KG1 (cell line): Measurements from ENCODE around the gene AKIRIN1.
"Not testable (repeated sequence)": the region's sequence is repeated elsewhere in the genome, so short reads cannot be mapped to it uniquely, and the experiment has no call there.

ENCODE experiments used
- DNase-seq: peaks from one replicate; lab custom pipeline; 2025; lab: John Stamatoyannopoulos, UW

Gene AKIRIN1

GRCh38 chr1:38990738-38991637, at the start of gene AKIRIN1:
TSS of gene AKIRIN1 (plus strand) at chr1:38991276. CDS start at chr1:38991381, 105 bp downstream.
- peak; percentile 82 for DNase-seq

GRCh38 chr1:38941527-38942019, 49.5 kb upstream of the AKIRIN1 start, which contains the start of gene RHBDL2:
TSS of gene RHBDL2 (minus strand) at chr1:38941830. CDS start at chr1:38919212, 22,618 bp downstream.
- no peak for DNase-seq

GRCh38 chr1:38942664-38943428, 48.2 kb upstream of the AKIRIN1 start:
- no peak for DNase-seq

GRCh38 chr1:38944547-38944946, 46.5 kb upstream of the AKIRIN1 start:
- no peak for DNase-seq

GRCh38 chr1:38950553-38950952, 40.5 kb upstream of the AKIRIN1 start:
- DNase-seq: no peak

GRCh38 chr1:38953433-38953860, 37.6 kb upstream of the AKIRIN1 start:
- DNase-seq: no peak

GRCh38 chr1:38958967-38959366, 32.1 kb upstream of the AKIRIN1 start:
- DNase-seq: no peak

- DNase-seq: no peak
Observed at GRCh38 chr1:38962113-38962512, 29.0 kb upstream of the AKIRIN1 start.

- DNase-seq: no peak
Observed at GRCh38 chr1:38962560-38962959, 28.5 kb upstream of the AKIRIN1 start.

- no peak for DNase-seq
Observed at GRCh38 chr1:38964140-38964548, 26.9 kb upstream of the AKIRIN1 start.

- DNase-seq: not testable (repeated sequence)
Observed at GRCh38 chr1:38973145-38973544, 17.9 kb upstream of the AKIRIN1 start.

GRCh38 chr1:38973659-38974437, 17.2 kb upstream of the AKIRIN1 start:
- DNase-seq: no peak

- DNase-seq: not testable (repeated sequence)
Observed at GRCh38 chr1:38977399-38978244, 13.5 kb upstream of the AKIRIN1 start.

- DNase-seq: not testable (repeated sequence)
Observed at GRCh38 chr1:38978245-38978542, 12.9 kb upstream of the AKIRIN1 start.

GRCh38 chr1:38979380-38979779, 11.7 kb upstream of the AKIRIN1 start:
- DNase-seq: not testable (repeated sequence)

- no peak for DNase-seq
Observed at GRCh38 chr1:38989979-38990378, 1.1 kb upstream of the AKIRIN1 start.

GRCh38 chr1:38990386-38990737, 714 bp upstream of the AKIRIN1 start:
- no peak for DNase-seq

GRCh38 chr1:38991638-38992411, 749 bp downstream of the AKIRIN1 start:
- no peak for DNase-seq

GRCh38 chr1:38992412-38993111, 1.5 kb downstream of the AKIRIN1 start:
- no peak for DNase-seq

- DNase-seq: no peak
Observed at GRCh38 chr1:38994196-38994595, 3.1 kb downstream of the AKIRIN1 start.
